ENCODE results near the gene ABTB1. TPM values are rescaled to one million over a fixed set of nuclear protein-coding genes. Genes with fewer than 3 reads are reported as not detected.

ABTB1 gene
- total and polyA plus RNA-seq, 9 of the 15 experiments (the other 6 are each of a cell fraction or from before 2014, with no cell fraction given), result 0.04 to 2.3 (median 0.55) TPM; not detected in 1

DNA sequence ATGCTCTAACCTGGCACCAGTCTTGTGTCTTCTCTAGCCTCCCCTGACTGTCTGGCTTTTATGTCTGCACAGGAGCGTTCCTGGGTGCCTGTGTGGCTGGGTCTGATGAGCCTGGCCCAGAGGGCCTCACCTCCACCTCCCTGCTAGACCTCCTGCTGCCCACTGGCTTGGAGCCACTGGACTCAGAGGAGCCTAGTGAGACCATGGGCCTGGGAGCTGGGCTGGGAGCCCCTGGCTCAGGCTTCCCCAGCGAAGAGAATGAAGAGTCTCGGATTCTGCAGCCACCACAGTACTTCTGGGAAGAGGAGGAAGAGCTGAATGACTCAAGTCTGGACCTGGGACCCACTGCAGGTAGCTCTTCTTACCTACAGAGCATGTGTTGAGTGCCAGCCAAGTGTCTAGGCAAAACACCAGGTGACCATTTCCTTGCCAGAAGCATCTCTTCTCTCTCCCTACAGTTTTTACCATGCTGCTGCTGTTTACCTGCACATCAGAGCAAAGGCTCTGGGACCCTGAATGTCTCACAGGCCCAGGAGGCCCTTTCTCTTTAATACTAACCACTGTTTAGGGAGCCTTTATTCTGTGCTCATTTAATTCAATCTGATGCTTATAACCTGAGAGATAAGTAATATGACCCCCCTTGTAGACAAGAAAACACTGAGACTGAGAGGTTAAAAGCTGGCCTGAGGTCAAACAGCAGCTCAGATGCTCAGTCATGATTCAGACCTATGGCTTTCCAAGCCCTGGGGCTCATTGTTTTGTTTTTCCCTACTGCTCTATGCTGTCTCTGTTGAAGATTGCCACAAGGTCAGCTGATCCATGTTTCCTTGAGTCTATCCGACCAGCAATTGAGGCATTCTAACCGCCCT, 33.3 kb upstream of the ABTB1 start:
- no peak overlapping the region for H3K4me3 ChIP-seq
- WGBS (ENCODE audit: insufficient coverage, low coverage, missing lambda C conversion rate), result 93% methylated on average over 5 of the region's 5 CpGs
- no peak for DNase-seq (ENCODE audit: extremely low read depth in 1 of 4, low spot score in 3 of 4)
- H3K4me2 ChIP-seq (ENCODE audit: insufficient read depth, low read length), result no peak overlapping the region
- peaks cover 0 to 3% of the 10 kb centered on the region in 2 experiments; a peak in 2 of 5 replicates for H3K4me1 ChIP-seq (replicated peaks in 1 of 2; ENCODE audit: control insufficient read depth in 2 of 2, insufficient read depth in 2 of 2, low read length in 2 of 2)
- peaks cover 10% of the 10 kb centered on the region; the same call in 2 of the 3 replicates for H3K36me3 ChIP-seq (ENCODE audit: control insufficient read depth, insufficient read depth, low read length)
- no peak overlapping the region for H2AFZ ChIP-seq (ENCODE audit: low read depth, low read length)
- BruUV-seq (replicated peaks), result no TSS peak
- FAIRE-seq, result no peak
- H3K9ac ChIP-seq (ENCODE audit: insufficient read depth in 1 of 2, low read depth in 2 of 2, low read length in 2 of 2), result no peak overlapping the region
- no peaks in the 10 kb centered on the region for H3K9me1 ChIP-seq (ENCODE audit: control insufficient read depth, insufficient read depth, low read length)
- POLR2A ChIA-PET, result interaction anchor here (0.8 kb wide), 1 partner anchor 956 kb away, joined by 4 read pairs; no protein-coding TSS in a partner anchor
- in situ Hi-C loops (cut with MboI) (no loop called here), intact Hi-C loops (cut with micrococcal nuclease) (no loop called here)
- H3K27me3 ChIP-seq (ENCODE audit: control insufficient read depth in 2 of 2, insufficient read depth in 2 of 2, low read length in 2 of 2), result no peaks in the 10 kb centered on the region
- no peaks in the 10 kb centered on the region for H4K20me1 ChIP-seq (replicated peaks; ENCODE audit: control insufficient read depth, insufficient read depth, low read length)
- peaks cover 17% of the 10 kb centered on the region for H3K79me2 ChIP-seq (ENCODE audit: control insufficient read depth, insufficient read depth, low read length)
- ATAC-seq, result no peak
- H3K27ac ChIP-seq (ENCODE audit: extremely low read depth, low read depth, low read length), result no peak overlapping the region
- H3K9me3 ChIP-seq (replicated peaks; ENCODE audit: control insufficient read depth, insufficient read depth, low read depth, low read length), result no peaks in the 10 kb centered on the region
- CTCF ChIA-PET (ENCODE audit: low intra/inter-chr PET ratio), result no interaction called here
- TF ChIP-seq DLX4 (CRISPR knock-in tag; IDR thresholded peaks at IDR 0.05), result no peak
- no peak for TF ChIP-seq KLF6 (CRISPR knock-in tag; IDR thresholded peaks at IDR 0.05; ENCODE audit: borderline replicate concordance)
- TF ChIP-seq ZFP30 (CRISPR knock-in tag; IDR thresholded peaks at IDR 0.05; ENCODE audit: borderline replicate concordance), result no peak
- no peak for TF ChIP-seq ZNF696 (CRISPR knock-in tag; conservative IDR thresholded peaks at IDR 0.05)
- no peak for TF ChIP-seq LEF1 (IDR thresholded peaks at IDR 0.05)
- TF ChIP-seq GTF2B (IDR thresholded peaks at IDR 0.05; ENCODE audit: extremely low read depth, insufficient read length), result no peak
- TF ChIP-seq FOXA1 (IDR thresholded peaks at IDR 0.05; ENCODE audit: borderline replicate concordance), result no peak
- TF ChIP-seq CCNT2 (IDR thresholded peaks at IDR 0.05; ENCODE audit: borderline replicate concordance, extremely low read depth, insufficient read length, low read depth, low read length), result no peak
- TF ChIP-seq E4F1 (CRISPR knock-in tag; IDR thresholded peaks at IDR 0.05; ENCODE audit: borderline replicate concordance), result no peak
- no peak for TF ChIP-seq HDAC8 (tag; IDR thresholded peaks at IDR 0.05)
- TF ChIP-seq TFAP4 (CRISPR knock-in tag; IDR thresholded peaks at IDR 0.05; ENCODE audit: borderline replicate concordance), result no peak
- TF ChIP-seq SETDB1 (IDR thresholded peaks at IDR 0.05; ENCODE audit: low read length), result no peak
- TF ChIP-seq NCOA6 (IDR thresholded peaks at IDR 0.05), result no peak
- TF ChIP-seq, protein P1, sequence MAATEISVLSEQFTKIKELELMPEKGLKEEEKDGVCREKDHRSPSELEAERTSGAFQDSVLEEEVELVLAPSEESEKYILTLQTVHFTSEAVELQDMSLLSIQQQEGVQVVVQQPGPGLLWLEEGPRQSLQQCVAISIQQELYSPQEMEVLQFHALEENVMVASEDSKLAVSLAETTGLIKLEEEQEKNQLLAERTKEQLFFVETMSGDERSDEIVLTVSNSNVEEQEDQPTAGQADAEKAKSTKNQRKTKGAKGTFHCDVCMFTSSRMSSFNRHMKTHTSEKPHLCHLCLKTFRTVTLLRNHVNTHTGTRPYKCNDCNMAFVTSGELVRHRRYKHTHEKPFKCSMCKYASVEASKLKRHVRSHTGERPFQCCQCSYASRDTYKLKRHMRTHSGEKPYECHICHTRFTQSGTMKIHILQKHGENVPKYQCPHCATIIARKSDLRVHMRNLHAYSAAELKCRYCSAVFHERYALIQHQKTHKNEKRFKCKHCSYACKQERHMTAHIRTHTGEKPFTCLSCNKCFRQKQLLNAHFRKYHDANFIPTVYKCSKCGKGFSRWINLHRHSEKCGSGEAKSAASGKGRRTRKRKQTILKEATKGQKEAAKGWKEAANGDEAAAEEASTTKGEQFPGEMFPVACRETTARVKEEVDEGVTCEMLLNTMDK (IDR thresholded peaks at IDR 0.05; ENCODE audit: borderline replicate concordance, insufficient read depth, low read depth, low read length, poor library complexity, severe bottlenecking), result no peak

Measured in K562 (cell line).